Heart left ventricle (tissue), 16 donors: ENCODE results near the gene FOXE3. TPM values are rescaled to one million over a fixed set of nuclear protein-coding genes. Genes with fewer than 3 reads are reported as not detected.

Experiments used
- ATAC-seq, 4 donors: fragments of 200-7000 bp; cut with Tn5 transposase; one replicate each; pipeline ENCODE4 v1.9.1; 2020 to 2022; ENCODE audit warnings: moderate library complexity in 4 of 4, mild to moderate bottlenecking in 3 of 4, moderate number of reproducible peaks in 1 of 4
- DNase-seq, 5 donors: peaks; one replicate each; pipeline ENCODE4 v3.0.0-alpha.2; 2020
- H3K27ac ChIP-seq, 12 donors: fragments of 200-600 bp; sonication (generic) in 4 of 12; one replicate each; pipeline versions ENCODE4 v1.5.0 to v1.8.0; 2016 to 2022; ENCODE audit warnings: mild to moderate bottlenecking in 2 of 12
- H3K27me3 ChIP-seq, 9 donors: fragments of 200-600 bp; sonication (generic) in 2 of 9; one replicate each; pipeline versions ENCODE4 v1.5.1 to v1.8.0; 2016 to 2022; ENCODE audit warnings: mild to moderate bottlenecking in 3 of 9
- H3K36me3 ChIP-seq, 9 donors: fragments of 200-600 bp; sonication (generic) in 2 of 9; one replicate each; pipeline versions ENCODE4 v1.5.0 to v1.8.0; 2018 to 2022; ENCODE audit warnings: mild to moderate bottlenecking in 2 of 9
- H3K4me1 ChIP-seq, 12 donors: fragments of 200-600 bp; sonication (generic) in 4 of 12; one replicate each; pipeline versions ENCODE4 v1.5.0 to v1.8.0; 2016 to 2022; ENCODE audit warnings: mild to moderate bottlenecking in 3 of 12
- H3K4me3 ChIP-seq, 12 donors: fragments of 200-600 bp; sonication (generic) in 4 of 12; one replicate each; pipeline versions ENCODE4 v1.5.0 to v1.8.0; 2017 to 2022; ENCODE audit warnings: mild to moderate bottlenecking in 9 of 12, moderate library complexity in 4 of 12
- H3K9me3 ChIP-seq, 12 donors: fragments of 200-600 bp; sonication (generic) in 4 of 12; one replicate each; pipeline versions ENCODE4 v1.5.0 to v1.8.0; 2016 to 2022; ENCODE audit warnings: mild to moderate bottlenecking in 1 of 12
- POLR2A ChIP-seq, 2 donors: fragments of 450-650 bp; IDR thresholded peaks; one replicate each; pipeline ENCODE4 v1.6.1; 2017; ENCODE audit warnings: antibody characterized with exemption in 2 of 2, mild to moderate bottlenecking in 2 of 2, moderate library complexity in 2 of 2
- WGBS, 4 donors: extraction: QIAGEN DNeasy Blood & Tissue Kit in 2 of 4; methylation state at CpG; one replicate each; pipeline versions ENCODE4 v1.1.5 to v1.1.7; 2013 to 2018; 5-methylcytosine and 5-hydroxymethylcytosine counted together
- intact Hi-C, 10 donors: fragments of 100-400 bp; cut with DNase I; formaldehyde crosslinking; loops; one replicate each; pipeline versions ENCODE4 v1.11.1 to v1.14.2; 2022
- polyA plus RNA-seq, 2 donors: library from polyadenylated mRNA; stranded (reverse); fragments of 200-250 nt; gene quantifications; one replicate each; pipeline ENCODE4 v1.2.3, GENCODE V29; 2013
- total RNA-seq, 9 donors: library from RNA; depleted of rRNA in 2 of 9; stranded (reverse); fragments of >200 nt in 2 of 9; fragmentation: NEBNext Ultra II Directional in 3 of 9; extraction: Animal tissue kit (Norgen Biotek cat#: 25700) in 3 of 9; gene quantifications; one replicate each; pipeline versions ENCODE4 v1.1.0 to v1.2.4, GENCODE V29; 2016 to 2023
- TF ChIP-seq, protein P1 (sequence below), 12 donors: fragments of 200-600 bp; sonication (generic) in 4 of 12; IDR thresholded peaks; one replicate each; pipeline versions ENCODE4 v1.5.0 to v1.8.0; 2018 to 2022; ENCODE audit warnings: antibody characterized with exemption in 12 of 12, mild to moderate bottlenecking in 5 of 12
- donor health status: ischemic (EF 13 %, LVEDD 7.1; RV severe dilation, severe dysfunction).
- donor health status: healthy with polysubstance abuse.
- donor health status: DM: no; HTN: yes; CAD: no.
- donor health status: DM: no; HTN: no; CAD: no.
- donor health status: ischemic (EF 25% LVEDD 6.9; RV normal size, moderate dysfunction).
- donor health status: ischemic (EF 25% LVEDD 5.7; RV mildly dilated, moderate dysfunction).
- donor health status: healthy.
- donor health status: DM: yes; HTN: yes; CAD: no.
- donor health status: ischemic (EF 35%, LVEDD 5.7; RV mildly dilated, moderate dysfunction).
- donor health status: nonischemic (EF 11% LVEDD 7.7; RV severe dilation, severe dysfunction).
- donor health status: DM: yes; HTN: yes; CAD: no.
- donor health status: PGD.
- donor health status: ischemic (EF 29% LVEDD 5.4; RV normal size, mild dysfunction).
- donor health status: nonischemic (EF 23%, LVEDD 6.1; RV moderate dilation, normal function).

FOXE3 gene
- total and polyA plus RNA-seq, 11 donors = not detected

DNA sequence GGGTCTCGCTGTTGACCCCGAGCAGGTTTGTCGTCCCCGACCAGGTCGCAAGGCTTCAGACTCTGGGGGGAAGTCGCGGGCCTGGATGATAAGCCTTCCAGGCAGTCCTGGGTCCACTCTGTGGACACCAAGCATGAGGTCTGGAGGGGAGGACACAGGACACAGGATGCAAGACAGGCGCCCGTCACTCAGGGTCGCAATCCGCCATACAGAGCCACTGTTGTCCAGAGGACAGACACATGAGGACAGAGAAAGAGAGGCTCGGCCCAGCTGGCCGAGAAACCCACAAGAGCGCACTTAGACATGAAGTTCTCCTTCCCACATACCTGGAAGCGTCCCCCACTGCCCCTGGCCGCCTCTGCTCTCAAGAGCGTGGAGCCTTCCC lies 16.9 kb downstream of the FOXE3 start:
- TF ChIP-seq, protein P1, sequence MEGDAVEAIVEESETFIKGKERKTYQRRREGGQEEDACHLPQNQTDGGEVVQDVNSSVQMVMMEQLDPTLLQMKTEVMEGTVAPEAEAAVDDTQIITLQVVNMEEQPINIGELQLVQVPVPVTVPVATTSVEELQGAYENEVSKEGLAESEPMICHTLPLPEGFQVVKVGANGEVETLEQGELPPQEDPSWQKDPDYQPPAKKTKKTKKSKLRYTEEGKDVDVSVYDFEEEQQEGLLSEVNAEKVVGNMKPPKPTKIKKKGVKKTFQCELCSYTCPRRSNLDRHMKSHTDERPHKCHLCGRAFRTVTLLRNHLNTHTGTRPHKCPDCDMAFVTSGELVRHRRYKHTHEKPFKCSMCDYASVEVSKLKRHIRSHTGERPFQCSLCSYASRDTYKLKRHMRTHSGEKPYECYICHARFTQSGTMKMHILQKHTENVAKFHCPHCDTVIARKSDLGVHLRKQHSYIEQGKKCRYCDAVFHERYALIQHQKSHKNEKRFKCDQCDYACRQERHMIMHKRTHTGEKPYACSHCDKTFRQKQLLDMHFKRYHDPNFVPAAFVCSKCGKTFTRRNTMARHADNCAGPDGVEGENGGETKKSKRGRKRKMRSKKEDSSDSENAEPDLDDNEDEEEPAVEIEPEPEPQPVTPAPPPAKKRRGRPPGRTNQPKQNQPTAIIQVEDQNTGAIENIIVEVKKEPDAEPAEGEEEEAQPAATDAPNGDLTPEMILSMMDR (IDR thresholded peaks at IDR 0.05) = no peak
- no peak for TF ChIP-seq POLR2A (IDR thresholded peaks at IDR 0.05)
- 25 to 52% (median 45%) methylated on average over 11 to 17 of the region's 17 CpGs for WGBS, 4 donors
- H3K27ac ChIP-seq = no peak overlapping the region
- DNase-seq = no peak
- no peak for ATAC-seq
- H3K27me3 ChIP-seq = peaks cover 20 to 100% (median 77%) of the 10 kb centered on the region in 9 donors
- intact Hi-C loops = loop anchor here in 9 of 10 donors (2.0 to 5.0 kb wide), 3 partner anchors 278 to 294 kb away; no protein-coding TSS in a partner anchor
- peak overlapping the region in 3 of 12 donors; percentile 22 to 42 (median 30) for H3K4me3 ChIP-seq
- no peaks in the 10 kb centered on the region for H3K36me3 ChIP-seq
- no peaks in the 10 kb centered on the region for H3K9me3 ChIP-seq
- peaks cover 4 to 51% (median 27%) of the 10 kb centered on the region in 12 donors for H3K4me1 ChIP-seq

DNA sequence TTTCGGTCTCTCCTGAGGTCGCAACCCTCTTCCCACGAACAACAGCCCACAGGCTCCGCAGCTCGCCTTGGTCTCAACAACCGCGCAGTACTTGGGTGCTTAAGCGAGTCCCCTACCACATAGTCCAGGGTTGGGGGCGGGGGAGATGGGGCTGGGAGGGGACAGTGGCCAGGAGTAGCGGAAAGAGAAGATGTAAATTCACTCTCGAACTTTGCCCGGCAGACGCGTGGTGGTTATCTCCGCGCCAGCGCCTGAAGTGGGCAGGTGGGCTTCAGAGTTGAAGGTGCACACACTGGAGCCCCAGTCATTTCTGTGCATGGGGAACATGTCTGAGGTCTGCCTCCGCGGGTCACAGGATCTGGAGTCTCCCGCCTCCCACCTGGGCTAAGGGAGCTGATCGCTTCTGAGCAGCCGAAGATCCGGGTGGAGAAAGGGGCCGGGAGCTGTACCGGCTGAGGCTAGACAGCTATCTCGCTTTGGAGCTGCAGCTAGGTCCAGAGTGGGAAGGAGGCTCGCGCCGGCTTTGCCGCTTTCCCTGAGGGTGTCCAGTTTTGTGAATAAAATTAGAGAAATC lies 17.5 kb downstream of the FOXE3 start:
- H3K27ac ChIP-seq = no peak overlapping the region
- DNase-seq = no peak
- 12 to 26% (median 23%) methylated on average over 30 of the region's 30 CpGs for WGBS, 4 donors
- no peak for ATAC-seq
- H3K9me3 ChIP-seq = no peaks in the 10 kb centered on the region
- H3K4me3 ChIP-seq = peak overlapping the region in 10 of 12 donors; percentile 1 to 42 (median 18)
- intact Hi-C loops = loop anchor here in 9 of 10 donors (2.0 to 5.0 kb wide), 3 partner anchors 277 to 294 kb away; no protein-coding TSS in a partner anchor
- TF ChIP-seq, protein P1 (IDR thresholded peaks at IDR 0.05) = no peak
- no peak for TF ChIP-seq POLR2A (IDR thresholded peaks at IDR 0.05)
- H3K27me3 ChIP-seq = peaks cover 22 to 98% (median 76%) of the 10 kb centered on the region in 9 donors
- H3K4me1 ChIP-seq = peaks cover 4 to 53% (median 27%) of the 10 kb centered on the region in 12 donors
- no peaks in the 10 kb centered on the region for H3K36me3 ChIP-seq

DNA sequence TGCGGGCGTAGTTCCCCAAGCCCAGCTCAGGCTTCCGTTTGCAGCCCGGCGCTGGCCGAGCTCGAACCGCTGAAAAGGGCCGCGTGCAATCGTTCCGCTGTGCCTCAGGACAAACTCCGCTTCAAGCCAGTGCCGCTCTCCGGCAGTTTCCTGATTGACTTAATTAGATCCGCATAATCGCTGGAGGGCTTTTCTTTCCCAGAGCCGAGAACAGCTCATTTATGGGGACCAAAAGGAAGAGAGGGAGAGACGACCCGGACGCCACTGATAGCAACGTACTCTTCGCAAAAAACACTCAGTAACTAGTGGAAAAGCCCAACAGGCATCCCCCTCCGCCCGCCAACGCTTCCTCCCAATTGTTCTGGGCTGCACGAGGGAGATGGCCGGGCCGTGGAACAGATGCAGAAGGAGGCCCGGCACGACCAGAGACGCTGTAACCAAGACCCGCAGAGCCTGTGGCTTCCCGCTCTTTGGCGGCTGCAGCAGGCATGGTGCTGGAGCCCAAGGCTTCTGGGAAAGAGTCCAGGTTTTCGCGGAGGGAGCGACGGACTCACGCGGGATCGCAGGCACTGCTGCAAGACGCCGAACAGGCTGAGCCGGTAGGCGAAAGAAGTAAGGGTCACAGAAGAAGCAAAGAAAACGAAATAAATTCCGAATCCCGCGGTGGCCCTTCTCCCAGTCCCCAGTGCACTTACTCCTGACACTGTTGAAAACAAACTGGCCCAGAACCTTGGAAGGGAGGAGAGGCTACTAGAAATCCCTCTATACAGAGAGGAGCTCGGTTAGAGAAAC lies 18.2 kb downstream of the FOXE3 start:
- TF ChIP-seq, protein P1 (IDR thresholded peaks at IDR 0.05) = no peak
- TF ChIP-seq POLR2A (IDR thresholded peaks at IDR 0.05) = no peak
- Histone ChIP-seq H3K36me3 (no peaks in the 10 kb centered on the region), H3K4me3 (peak overlapping the region in 10 of 12 donors; percentile 1 to 42 (median 18)), H3K27ac (no peak overlapping the region), H3K9me3 (no peaks in the 10 kb centered on the region), H3K27me3 (peaks cover 29 to 98% (median 80%) of the 10 kb centered on the region in 9 donors), H3K4me1 (peaks cover 4 to 60% (median 29%) of the 10 kb centered on the region in 12 donors)
- ATAC-seq (no peak), DNase-seq (peak; percentile 39 to 78 (median 55))
- intact Hi-C loops = loop anchor here in 9 of 10 donors (5.0 kb wide), 2 partner anchors 278 to 293 kb away; no protein-coding TSS in a partner anchor
- WGBS, 4 donors = 5 to 23% (median 8%) methylated on average over 40 to 51 of the region's 51 CpGs
